ENCODE measurements around the gene PAM.

The PAM gene

GRCh38 chr5:102863058-102863457, 108.0 kb downstream of the PAM start:
- TF ChIP-seq ZNF8 (CRISPR knock-in tag; IDR thresholded peaks at IDR 0.05) (no peak), ZNF565 (CRISPR knock-in tag; conservative IDR thresholded peaks at IDR 0.05; ENCODE audit: low read depth) (no peak), TCF4 (CRISPR knock-in tag; IDR thresholded peaks at IDR 0.05; ENCODE audit: borderline replicate concordance) (no peak), RARB (CRISPR knock-in tag; IDR thresholded peaks at IDR 0.05) (no peak), OSR1 (CRISPR knock-in tag; IDR thresholded peaks at IDR 0.05) (no peak), GLIS3 (CRISPR knock-in tag; IDR thresholded peaks at IDR 0.05) (no peak), CSRNP3 (CRISPR knock-in tag; IDR thresholded peaks at IDR 0.05) (no peak), PATZ1 (CRISPR knock-in tag; IDR thresholded peaks at IDR 0.05; ENCODE audit: borderline replicate concordance) (no peak)
- ATAC-seq = no peak

GRCh38 chr5:102863764-102864560, 108.9 kb downstream of the PAM start:
- no peak for TF ChIP-seq ARNTL (CRISPR knock-in tag; IDR thresholded peaks at IDR 0.05; ENCODE audit: borderline replicate concordance, low read depth)
- TF ChIP-seq ZC3H10 (CRISPR knock-in tag; IDR thresholded peaks at IDR 0.05) = no peak
- no peak for TF ChIP-seq ISL1 (CRISPR knock-in tag; IDR thresholded peaks at IDR 0.05)
- no peak for TF ChIP-seq PATZ1 (CRISPR knock-in tag; IDR thresholded peaks at IDR 0.05; ENCODE audit: borderline replicate concordance)
- TF ChIP-seq TSHZ2 (CRISPR knock-in tag; IDR thresholded peaks at IDR 0.05) = no peak
- TF ChIP-seq OSR1 (CRISPR knock-in tag; IDR thresholded peaks at IDR 0.05) = no peak
- no peak for TF ChIP-seq CSDC2 (CRISPR knock-in tag; IDR thresholded peaks at IDR 0.05)
- TF ChIP-seq PPARA (CRISPR knock-in tag; IDR thresholded peaks at IDR 0.05; ENCODE audit: borderline replicate concordance) = no peak
- no peak for TF ChIP-seq GLIS3 (CRISPR knock-in tag; IDR thresholded peaks at IDR 0.05)
- TF ChIP-seq POU6F1 (CRISPR knock-in tag; IDR thresholded peaks at IDR 0.05; ENCODE audit: borderline replicate concordance, low read depth) = no peak
- TF ChIP-seq ESRRG (CRISPR knock-in tag; IDR thresholded peaks at IDR 0.05) = no peak
- no peak for TF ChIP-seq ZNF8 (CRISPR knock-in tag; IDR thresholded peaks at IDR 0.05)
- TF ChIP-seq ZNF565 (CRISPR knock-in tag; conservative IDR thresholded peaks at IDR 0.05; ENCODE audit: low read depth) = no peak
- TF ChIP-seq CSRNP3 (CRISPR knock-in tag; IDR thresholded peaks at IDR 0.05) = no peak
- TF ChIP-seq SNAI2 (CRISPR knock-in tag; IDR thresholded peaks at IDR 0.05) = no peak
- ATAC-seq = no peak

All from SK-N-SH treated with all-trans-retinoic acid at 6 μM for 48 hours (cell line).